IPS-NIHi11 (cell line): ENCODE measurements around the gene WLS.
"Not testable (repeated sequence)": the region's sequence is repeated elsewhere in the genome, so short reads cannot be mapped to it uniquely, and the experiment has no call there.

Experiments
- DNase-seq: peaks from one replicate; pipeline ENCODE4 v3.0.0; 2012; ENCODE audit warnings: mixed read lengths, low spot score

Gene WLS

DNA sequence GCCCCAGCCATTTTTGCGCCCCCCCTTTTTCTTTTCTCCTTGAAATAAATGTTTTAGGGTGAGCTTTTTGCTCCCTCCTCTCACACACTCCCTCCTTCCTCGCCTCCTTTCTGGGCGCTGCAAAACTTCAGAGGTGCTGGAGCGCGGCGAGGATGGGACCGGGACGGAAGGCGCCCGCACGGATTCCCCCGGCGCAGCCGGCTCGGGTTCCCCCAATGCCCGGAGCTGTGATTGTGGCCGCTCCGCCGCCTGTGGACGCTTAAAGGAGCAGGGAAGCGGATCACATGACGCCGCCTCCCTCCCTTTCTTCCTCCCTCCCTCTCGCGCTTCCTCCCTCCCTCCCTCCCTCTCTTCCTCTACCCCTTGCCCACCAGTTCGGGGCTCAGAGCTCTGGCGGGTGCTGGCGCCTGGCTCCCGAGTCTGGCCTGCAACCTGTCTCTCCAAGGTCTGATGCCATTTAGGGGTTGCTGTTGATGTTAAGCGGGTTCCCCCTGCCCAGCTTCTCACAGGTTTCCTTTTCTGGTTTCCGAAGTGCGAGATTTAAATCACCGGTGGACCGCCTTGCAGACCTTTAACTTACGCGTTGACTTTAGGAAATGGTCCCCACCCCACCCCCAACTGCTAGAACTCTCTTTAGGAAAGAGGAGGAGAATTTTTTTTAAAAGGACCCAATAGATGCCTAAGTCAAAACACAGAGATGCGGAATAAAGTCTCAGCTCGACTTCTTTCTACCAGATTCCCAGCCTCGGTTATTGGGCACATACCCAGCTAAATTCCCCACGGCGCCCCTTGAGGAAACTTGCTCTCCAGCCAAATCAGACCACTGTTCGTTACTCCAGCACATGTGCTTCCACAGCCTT is at the start of gene WLS:
TSS of gene WLS (minus strand) at position 235 of the 860 bp plus-strand sequence. CDS start at position 11, 224 bp downstream.
- DNase-seq: peak; percentile 82

DNA sequence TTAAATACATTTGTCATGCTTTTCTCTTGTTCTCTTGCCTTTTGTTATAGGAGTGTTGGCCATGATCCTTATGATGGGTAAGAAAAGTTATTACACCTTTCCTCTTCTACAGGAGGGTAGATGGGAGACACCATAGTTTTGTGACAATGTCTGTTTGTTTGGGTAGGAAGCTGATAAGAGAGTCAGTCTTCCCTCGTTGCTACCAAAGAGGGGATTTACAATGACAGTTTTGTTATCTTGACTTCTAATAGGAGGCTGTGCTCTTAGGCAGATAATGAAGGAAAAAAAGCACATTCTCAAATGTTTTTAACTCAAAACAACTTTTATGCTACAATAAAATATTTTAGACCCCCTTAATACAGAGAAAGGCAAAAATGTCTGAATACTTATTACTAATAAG is 48.0 kb upstream of the WLS start:
- no peak for DNase-seq

DNA sequence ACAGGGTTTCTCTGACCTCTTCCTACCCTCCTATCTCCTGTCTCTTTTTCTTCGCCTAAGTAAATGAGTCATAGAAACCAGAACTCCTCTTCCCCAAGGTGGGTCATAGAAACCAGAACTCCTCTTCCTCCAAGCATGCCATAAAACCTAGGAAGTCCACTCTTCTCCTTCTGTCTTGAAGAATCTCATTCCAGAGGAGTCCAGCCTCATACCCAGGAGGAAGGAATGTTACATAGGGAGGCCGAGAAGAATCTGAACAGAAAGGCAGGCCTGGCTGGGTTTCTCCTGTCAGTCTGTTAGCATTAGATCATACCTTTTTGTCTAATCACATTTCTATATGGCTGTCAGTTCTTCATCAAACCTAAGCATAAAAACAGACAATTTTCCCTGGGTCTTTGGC is 47.5 kb upstream of the WLS start:
- DNase-seq: no peak

DNA sequence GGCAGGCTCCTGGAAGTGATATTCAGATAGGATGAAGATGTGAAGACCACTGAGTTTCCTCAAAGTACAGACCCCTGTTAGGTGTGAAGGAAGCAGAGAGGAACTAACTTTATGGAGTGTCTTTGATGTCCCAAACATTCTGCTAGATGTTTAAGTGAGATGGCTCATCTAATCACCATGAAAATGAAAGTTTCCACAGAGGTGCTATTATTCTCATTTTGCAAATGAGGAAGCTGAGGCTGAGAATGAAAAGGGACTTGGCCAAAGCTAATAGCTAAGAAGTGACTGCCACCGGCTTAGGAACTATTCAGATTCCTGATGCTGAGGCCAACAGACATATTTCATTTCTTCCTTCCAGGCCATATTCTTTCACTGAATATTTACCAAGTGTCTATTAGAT is 45.9 kb upstream of the WLS start:
- DNase-seq: no peak

DNA sequence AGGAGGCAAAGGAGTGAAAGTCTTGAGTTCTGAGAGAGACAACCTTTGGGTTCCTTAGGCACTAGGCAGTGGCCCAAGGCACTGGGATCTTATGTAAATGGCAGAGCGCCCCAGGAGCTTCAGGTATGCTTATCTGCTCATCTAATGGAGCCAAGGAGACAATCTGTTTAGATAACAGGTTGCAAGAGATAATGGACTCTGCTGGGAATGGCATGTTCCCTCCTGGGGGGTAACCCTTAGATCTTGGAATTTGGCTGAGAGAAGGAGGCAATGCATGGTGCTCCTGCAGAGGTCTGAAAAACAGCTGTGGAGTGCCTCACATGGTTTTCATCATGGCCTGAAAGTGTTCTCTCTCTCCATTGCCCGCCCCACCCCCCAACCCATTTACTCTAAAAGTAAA is 44.1 kb upstream of the WLS start:
- peak; percentile 41 for DNase-seq

DNA sequence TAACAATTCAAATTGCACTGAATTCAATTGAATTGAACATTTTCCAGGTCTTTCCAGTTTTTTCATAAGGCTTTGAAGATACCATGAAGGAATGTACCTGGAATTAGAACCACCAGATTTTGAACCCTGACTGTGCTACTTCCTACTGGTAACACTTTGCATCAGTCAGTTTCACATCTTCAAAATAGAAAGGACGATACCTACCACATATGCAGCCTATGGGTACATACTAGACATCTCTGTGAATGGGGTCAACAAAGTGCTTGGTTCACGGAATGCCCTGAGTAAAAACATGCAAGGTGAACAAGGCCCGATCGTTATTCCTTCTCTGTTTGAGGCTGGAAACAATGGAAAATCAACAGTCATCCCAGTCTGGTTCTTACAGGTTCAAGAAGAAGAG is 41.2 kb upstream of the WLS start:
- DNase-seq: no peak

DNA sequence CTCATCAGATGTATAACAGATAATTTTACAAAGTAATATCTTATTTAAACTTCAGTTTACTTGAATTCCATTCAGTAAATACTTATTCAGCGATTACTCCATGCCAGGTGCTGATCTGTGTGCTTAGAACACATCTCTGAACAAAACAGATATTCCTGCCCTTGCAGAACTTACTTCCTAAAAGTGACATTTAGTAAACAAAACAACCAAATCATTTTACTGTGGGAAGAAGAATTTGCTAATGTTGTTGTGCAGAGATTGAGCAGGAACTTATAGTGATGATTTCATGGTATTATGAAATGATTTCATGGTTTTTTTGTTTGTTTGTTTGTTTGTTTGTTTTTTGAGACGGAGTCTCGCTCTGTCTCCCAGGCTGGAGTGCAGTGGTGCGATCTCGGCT is 39.3 kb upstream of the WLS start:
- DNase-seq: no peak

DNA sequence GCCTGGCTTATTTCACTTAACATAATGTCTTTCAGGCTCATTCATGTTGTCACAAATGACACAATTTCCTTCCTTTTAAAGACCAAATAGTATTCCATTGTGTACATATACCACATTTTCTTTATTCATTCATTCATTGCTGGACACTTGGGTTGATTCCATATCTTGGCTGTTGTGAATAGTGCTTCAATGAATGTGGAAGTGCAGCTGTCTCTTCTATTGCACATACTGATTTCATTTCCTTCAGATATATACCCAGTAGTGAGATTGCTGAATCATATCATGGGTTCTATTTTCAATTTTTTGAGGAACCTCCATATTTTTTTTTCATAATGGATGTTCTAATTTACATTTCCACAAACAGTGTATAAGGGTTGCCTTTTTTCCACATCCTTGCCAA is 38.6 kb upstream of the WLS start:
- no peak for DNase-seq

DNA sequence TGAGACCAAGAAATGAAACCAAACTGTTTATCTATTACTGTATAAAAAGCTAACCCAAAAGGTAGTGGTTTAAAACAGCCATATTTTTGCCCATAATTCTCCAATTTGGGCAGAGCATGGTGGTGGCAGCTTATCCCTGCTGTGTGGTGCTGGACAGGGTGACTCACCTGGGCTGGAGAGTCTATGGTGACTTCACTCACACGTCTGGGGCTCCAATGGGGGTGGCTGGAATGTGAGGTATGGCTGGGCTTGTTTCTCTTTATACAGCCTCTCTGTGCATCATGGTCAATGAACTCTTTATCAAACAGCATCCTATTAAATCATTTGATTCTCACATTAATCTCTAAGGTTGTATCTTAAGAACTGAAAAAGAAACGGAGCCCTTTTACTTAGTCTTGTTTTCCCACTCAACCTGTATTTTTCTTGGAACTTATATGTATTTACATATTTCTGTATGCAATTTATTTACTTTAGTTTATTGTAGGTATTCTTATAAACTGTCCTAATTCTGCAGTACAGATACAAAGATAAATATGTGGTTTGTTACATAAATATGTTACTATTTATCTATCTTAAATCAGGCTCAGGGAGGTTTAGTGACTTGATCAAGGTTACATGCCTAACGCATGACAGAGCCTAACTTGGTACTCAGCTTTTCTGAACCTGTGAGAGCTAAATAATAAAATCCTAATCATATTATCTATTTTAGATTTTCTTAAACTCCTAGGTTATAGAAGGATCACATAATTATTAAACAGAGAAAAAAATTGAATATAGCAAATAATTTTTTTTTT is 37.5 kb upstream of the WLS start:
- peak; percentile 30 for DNase-seq

DNA sequence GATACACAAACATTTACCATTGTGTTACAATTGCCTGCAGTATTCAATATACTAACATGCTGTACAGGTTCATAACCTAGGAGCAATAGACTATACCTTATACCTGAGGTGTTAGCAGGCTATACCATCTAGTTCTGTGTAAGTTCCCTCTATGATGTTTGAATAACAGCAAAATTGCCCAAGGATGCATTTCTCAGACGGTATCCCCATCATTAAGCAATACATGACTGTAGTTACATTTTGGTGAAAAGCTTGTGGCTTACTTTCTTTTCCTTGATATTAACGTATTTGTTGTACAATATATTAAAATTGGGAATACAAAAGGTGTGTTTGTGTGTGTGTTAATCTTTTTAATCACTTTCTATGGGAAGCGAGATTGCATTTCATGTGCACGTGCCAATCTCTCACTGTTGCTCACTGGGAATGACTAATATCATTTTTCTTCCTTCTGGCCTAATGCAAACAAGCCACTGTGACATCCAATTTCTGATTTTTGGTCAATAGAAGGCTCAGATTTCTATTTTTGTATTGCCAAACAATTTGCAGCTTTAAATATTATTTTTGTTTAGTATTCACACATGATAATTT is 36.7 kb upstream of the WLS start:
- no peak for DNase-seq

DNA sequence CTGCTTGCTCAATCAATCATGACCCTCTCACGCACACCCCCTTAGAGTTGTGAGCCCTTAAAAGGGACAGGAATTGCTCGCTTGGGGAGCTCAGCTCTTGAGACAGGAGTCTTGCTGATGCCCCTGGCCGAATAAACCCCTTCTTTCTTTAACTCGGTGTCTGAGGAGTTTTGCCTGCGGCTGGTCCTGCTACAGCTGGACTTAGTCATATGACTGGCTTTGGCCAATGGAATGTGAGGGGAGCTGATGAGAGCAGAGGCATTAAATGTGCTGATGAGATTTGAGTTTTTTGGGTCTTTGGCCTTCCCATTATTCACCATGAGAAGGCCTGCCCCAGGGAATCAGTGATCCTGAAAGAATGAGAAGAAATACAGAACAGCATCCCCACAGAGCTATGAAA is 24.5 kb upstream of the WLS start:
- DNase-seq: not testable (repeated sequence)

DNA sequence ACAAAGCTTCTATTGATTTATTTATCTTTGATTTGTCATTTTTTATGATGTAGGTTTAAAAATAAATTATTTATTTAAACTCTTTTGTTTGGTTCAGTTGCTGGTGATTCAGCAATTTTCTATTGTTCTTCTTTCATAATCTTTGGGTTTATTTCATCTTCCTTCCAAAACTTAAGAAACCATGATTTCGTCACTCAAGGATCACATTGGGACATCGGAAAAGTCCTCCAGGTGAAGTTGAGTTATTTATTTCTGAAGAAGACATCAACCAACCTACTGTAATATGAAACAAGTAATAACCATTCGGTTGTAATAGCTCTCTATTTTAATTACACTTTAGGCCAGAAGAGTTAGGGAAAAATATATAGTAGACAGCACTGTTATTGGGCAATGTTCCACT is 23.0 kb upstream of the WLS start:
- DNase-seq: no peak

DNA sequence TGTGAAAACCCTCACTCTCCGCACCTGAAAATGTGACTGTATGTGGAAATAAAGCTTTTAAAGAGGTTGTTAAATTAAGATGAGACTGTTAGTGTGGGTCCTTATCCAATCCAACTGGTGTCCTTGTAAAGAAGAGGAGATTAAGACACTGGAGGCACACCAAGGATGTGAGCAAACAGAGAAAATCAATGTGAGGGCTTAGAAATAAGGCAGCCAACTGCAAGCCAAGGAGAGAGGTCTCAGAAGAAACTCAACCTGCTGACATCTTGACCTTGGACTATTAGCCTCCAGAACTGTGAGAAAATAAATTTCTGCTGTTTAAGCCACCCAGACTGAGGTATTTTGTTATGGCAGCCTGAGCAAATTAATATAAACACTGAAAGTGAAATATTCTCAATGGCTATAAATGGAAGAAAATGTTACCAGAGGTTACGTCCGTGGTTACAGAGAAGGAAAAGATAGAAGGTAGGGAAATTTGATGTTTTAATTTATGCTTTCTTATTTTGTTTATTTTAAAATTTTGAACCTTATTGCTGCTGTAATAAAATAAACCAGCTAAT is 22.4 kb upstream of the WLS start:
- no peak for DNase-seq

DNA sequence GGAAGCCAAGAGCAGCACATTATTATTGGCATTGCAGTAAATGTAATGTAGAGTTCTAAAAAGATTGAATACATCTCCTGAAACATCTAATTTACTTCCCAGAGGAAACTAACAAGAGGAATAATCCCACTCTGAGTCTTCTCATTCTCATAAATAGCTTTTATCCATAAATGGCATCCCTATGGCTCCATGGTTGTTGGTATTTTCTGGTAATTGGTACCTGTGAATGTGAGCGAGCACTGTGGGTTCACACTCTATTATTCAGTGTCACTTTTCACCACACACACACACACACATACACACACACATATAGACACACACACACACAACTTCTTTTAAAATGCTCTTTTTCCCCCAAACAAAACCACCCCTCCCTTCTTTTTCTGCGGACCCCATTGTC is 4.7 kb upstream of the WLS start:
- no peak for DNase-seq

DNA sequence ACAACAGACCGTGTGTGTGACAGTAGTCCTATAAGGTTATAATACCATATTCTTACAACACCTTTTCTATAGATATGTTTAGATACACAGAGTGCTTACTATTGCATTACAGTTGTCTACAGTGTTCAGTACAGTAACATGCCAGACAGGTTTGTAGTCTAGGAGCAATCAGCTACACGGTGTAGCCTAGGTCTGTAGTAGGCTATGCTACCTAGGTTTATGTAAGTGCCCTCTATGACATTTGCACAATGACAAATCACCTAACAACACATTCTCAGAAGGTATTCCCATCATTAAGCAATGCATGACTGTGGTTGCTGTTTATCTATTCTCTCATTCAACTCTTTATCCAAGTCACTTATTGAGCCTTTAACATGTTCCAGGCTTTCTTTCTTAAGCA is 1.8 kb upstream of the WLS start:
- no peak for DNase-seq

DNA sequence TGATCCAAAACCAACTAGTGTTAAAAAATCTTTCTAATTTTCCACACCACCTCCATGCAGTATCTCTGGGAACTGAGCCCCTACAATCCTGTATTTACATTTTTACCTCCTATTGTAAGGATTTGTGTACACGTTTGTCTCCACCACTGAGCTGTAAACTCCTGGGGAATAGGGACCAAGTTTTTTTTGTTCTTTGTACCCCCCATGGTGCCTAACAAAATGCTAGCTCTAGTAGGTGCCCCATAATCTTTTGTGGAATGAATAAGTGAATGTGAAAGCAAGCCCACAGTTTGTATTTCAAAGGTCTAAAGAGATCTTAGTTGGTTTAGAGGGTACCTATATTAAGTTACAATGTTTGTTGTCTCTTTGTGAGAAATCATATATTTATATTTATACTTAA is 879 bp upstream of the WLS start:
- DNase-seq: no peak

DNA sequence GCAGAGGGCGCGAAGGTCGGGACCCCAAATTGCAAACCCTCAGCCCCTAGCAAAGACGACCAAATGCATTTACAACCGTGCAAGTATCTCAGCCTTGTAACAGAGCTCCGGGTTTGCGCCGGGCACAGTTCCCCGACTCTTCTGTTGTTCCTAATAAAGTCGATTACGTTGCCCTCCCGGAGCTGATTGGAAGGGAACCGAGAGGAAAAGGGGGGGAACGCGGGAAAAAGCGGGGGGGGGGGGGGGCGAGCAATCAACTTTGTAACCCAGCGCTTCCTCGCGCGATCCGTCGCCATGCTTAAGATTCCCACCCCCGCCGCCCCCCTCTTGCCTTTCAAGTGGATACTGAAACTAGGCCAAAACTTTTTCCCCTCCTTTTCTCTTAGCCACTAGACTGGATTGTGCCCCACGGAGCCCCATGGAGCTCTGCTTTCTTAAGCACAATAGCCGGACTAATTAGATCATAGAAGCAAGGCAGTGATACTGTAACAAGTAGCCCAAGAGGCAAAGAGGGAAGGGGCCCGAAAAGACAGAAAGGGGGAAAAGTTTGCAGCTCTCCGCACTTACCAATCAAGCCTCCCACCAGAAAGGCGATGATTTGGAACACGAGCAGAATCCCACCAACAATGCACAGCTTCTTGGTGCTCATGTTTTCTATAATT is 565 bp downstream of the WLS start:
- peak; percentile 44 for DNase-seq

DNA sequence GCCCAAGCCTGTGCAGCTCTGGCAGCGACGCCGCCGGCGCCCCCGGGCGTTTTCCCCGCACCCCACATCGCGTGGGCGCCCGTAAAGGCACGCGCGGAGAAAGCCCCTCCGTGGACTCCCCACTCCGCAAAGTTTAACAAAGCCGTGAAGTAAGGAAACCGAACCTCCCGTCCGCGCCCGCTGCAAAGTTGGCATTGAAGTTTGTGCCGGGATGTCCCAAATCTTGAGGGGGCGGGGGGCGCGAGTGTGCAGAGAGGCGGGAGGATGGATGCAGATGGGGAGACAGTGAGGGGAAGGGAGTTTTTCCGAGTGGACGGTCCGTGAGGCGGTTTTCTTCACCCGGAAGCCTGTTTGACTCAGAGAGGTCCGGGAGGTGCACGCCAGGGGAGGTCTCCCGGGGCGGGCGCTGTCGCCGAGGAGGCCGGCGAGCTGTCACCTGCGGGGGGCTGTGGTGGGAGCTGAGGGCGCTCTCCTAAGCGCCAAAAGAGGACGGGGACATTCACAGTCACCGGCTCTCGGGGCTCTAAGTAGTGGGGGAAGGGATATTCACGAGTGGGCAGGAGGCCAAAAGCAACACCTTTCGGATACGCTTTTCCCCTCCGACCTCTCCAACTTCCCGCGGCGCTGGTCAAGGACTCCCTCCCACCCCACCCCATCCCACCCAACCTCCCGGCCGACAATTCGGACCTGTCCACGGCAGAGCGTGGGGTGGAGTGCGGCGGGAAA is 1.3 kb downstream of the WLS start:
- no peak for DNase-seq

DNA sequence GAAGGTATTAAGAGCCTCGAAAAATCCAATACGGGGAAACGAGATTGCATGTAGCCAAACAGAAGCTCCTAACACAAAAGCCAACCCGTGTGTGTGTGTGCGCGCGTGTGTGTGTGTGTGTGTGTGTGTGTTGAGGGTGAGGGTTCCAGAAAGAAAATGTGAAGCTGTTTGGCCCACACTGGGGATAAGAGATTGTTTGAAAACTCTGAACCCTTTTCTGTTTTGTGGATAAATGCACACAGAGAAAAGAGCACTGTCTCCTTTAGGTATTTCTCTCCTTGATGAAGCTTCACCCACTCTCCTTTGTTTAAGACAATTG is 1.9 kb downstream of the WLS start:
- no peak for DNase-seq

DNA sequence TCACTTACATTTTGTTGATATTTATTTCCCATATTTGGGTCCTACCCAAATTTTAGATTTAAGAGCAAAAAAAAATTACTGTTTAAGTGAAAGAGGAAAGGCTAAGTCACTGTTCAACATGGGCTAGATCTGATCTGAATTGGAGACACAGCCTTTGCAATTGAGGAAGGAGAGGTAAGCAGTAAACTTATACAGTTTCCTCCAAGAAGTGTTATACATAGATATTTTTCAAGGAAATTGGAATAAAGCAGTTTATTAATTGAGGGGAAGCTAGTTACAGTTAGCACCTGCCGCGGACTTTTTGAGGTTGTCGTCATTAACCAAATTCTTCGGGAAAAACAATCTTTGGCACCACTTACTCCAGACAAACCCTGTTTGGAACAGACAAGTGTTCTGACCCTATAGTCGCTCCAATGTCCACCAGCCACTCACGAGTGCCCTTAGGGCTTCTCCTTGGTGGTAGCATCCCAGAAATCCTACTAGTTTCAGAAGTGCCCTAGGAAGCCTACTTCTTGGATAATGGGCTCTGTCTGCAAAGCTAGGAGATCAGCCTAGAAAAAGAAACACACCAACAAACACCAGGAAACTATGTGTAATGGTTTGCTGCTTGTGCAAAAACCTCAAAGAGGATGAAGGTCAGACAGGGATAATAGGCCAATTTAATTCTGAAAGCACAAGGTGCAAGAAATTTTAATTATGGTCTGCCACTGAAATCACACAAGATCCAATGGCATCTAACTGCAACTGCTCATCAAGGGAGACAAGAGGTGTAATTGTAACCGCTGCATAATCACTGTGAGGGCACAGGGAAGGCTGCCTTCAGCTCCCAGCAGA is 2.5 kb downstream of the WLS start:
- DNase-seq: no peak

DNA sequence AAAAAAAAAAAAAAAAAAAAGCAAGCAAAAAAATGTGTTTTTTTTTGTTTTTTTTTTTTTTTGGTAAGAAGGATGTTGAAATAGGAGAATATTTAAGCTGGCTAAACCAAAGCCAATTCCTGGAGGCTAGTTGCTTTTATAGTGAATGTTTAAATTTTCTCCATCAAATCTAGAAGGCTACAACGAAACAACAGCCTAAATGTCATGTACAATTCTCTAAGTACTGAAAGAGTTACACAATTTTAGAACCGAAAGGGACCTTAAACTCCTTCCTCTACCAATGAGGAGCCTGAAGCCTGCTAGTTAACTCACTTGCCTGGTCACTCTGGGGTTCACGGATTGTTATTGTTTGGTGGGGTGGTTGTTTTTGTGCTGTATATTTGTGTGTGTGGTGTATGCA is 3.5 kb downstream of the WLS start:
- no peak for DNase-seq
